Stomach (tissue), 9 donors: ENCODE data around the gene GTF2H1. TPM values are rescaled to one million over a fixed set of nuclear protein-coding genes. Genes with fewer than 3 reads are reported as not detected.

Experiments used
- DNase-seq, 2 donors: peaks; one replicate each; pipeline versions ENCODE4 v3.0.0 to v3.0.0-alpha.2; 2013 to 2019
- H3K27ac ChIP-seq, 5 donors: fragments of 200-600 bp in 4 of 5; sonication (generic) in 4 of 5; one replicate each; pipeline ENCODE4 v1.5.1; 2013 to 2019; ENCODE audit warnings: mild to moderate bottlenecking in 1 of 5, moderate library complexity in 1 of 5
- H3K27me3 ChIP-seq, 3 donors: fragments of 200-600 bp; sonication (generic); one replicate each; pipeline ENCODE4 v1.5.1; 2017 to 2019; ENCODE audit warnings: mixed run types in 1 of 3
- H3K36me3 ChIP-seq, 4 donors: fragments of 200-600 bp; sonication (generic); 1 replicate in 3 of 4; 2 replicates in 1 of 4; pipeline ENCODE4 v1.5.1; 2016 to 2019
- H3K4me1 ChIP-seq, 4 donors: fragments of 200-600 bp; sonication (generic); one replicate each; pipeline ENCODE4 v1.5.1; 2016 to 2019
- H3K4me3 ChIP-seq, 4 donors: fragments of 200-600 bp; sonication (generic) in 3 of 4; one replicate each; pipeline ENCODE4 v1.5.1; 2016 to 2019; ENCODE audit warnings: mild to moderate bottlenecking in 1 of 4
- H3K9me3 ChIP-seq, 4 donors: fragments of 200-600 bp; sonication (generic); one replicate each; pipeline ENCODE4 v1.5.1; 2016 to 2019
- CTCF ChIP-seq, 7 experiments: fragments of 450-650 bp in 4 of 7; fragments of 200-600 bp in 3 of 7; sonication (generic) in 3 of 7; IDR thresholded peaks; one replicate each; pipeline ENCODE4 v1.5.1; 2016 to 2019; ENCODE audit warnings: antibody characterized with exemption in 7 of 7, control low read depth in 2 of 7, mild to moderate bottlenecking in 1 of 7
- EP300 ChIP-seq: sonication (generic); formaldehyde crosslinking; IDR thresholded peaks from one replicate; pipeline ENCODE4 v1.6.1; 2017; ENCODE audit warnings: antibody characterized with exemption
- POLR2A ChIP-seq, 4 donors: fragments of 450-650 bp; IDR thresholded peaks; one replicate each; pipeline ENCODE4 v1.6.1; 2016; ENCODE audit warnings: antibody characterized with exemption in 4 of 4, control low read depth in 2 of 4, mild to moderate bottlenecking in 1 of 4, moderate library complexity in 1 of 4
- POLR2AphosphoS5 ChIP-seq, 3 donors: sonication (generic); formaldehyde crosslinking; IDR thresholded peaks; one replicate each; pipeline ENCODE4 v1.6.1; 2016; ENCODE audit warnings: antibody characterized with exemption in 3 of 3
- WGBS, 5 donors: extraction: QIAGEN DNeasy Blood & Tissue Kit in 3 of 5; methylation state at CpG; one replicate each; pipeline versions ENCODE4 v1.1.5 to v1.1.7; 2013 to 2018; 5-methylcytosine and 5-hydroxymethylcytosine counted together
- intact Hi-C: fragments of 100-400 bp; cut with DNase I; formaldehyde crosslinking; loops from one replicate; pipeline ENCODE4 v1.15.1; 2023; ENCODE audit warnings: low total_unique reads
- polyA plus RNA-seq, 3 donors: library from polyadenylated mRNA; stranded (reverse); fragments of 200-250 nt; gene quantifications; one replicate each; pipeline ENCODE4 v1.2.3, GENCODE V29; 2013
- total RNA-seq, 5 donors: library from RNA; depleted of rRNA; stranded (reverse); fragments of >200 nt; gene quantifications; one replicate each; pipeline versions ENCODE4 v1.1.0 to v1.2.3, GENCODE V29; 2014 to 2016
- donor health status: healthy with polysubstance abuse.
- donor health status: Bipolar disorder and iron deficiency.
- donor health status: healthy.

Gene GTF2H1
- total and polyA plus RNA-seq, 8 donors: 7.8 to 76.4 (median 34.6) TPM

GRCh38 chr11:18315893-18316292 lies 6.5 kb upstream of the GTF2H1 start:
- no peak for DNase-seq
- TF ChIP-seq POLR2A (IDR thresholded peaks at IDR 0.05): no peak
- no peak for TF ChIP-seq POLR2AphosphoS5 (IDR thresholded peaks at IDR 0.05)
- no peak for TF ChIP-seq EP300
- TF ChIP-seq CTCF (IDR thresholded peaks at IDR 0.05): no peak
- intact Hi-C loops: no loop called here
- Histone ChIP-seq H3K4me3 (no peak overlapping the region), H3K27me3 (no peaks in the 10 kb centered on the region), H3K4me1 (peaks cover 12 to 49% (median 26%) of the 10 kb centered on the region in 4 donors), H3K9me3 (no peaks in the 10 kb centered on the region), H3K36me3 (peaks cover 3 to 14% (median 11%) of the 10 kb centered on the region in 4 donors), H3K27ac (no peak overlapping the region)
- 94 to 100% (median 96%) methylated on average over 2 of the region's 2 CpGs for WGBS, 5 donors

- H3K9me3 ChIP-seq: no peaks in the 10 kb centered on the region
- H3K27ac ChIP-seq: no peak overlapping the region
- no peak overlapping the region for H3K4me3 ChIP-seq
- H3K27me3 ChIP-seq: no peaks in the 10 kb centered on the region
- peaks cover 12 to 38% (median 26%) of the 10 kb centered on the region in 4 donors for H3K4me1 ChIP-seq
- DNase-seq: no peak
- peaks cover 0 to 6% (median 3%) of the 10 kb centered on the region in 4 donors for H3K36me3 ChIP-seq
- intact Hi-C loops: no loop called here
- 87 to 98% (median 96%) methylated on average over 4 of the region's 4 CpGs for WGBS, 5 donors
- TF ChIP-seq POLR2AphosphoS5 (IDR thresholded peaks at IDR 0.05) (no peak), CTCF (IDR thresholded peaks at IDR 0.05) (no peak), EP300 (no peak), POLR2A (IDR thresholded peaks at IDR 0.05) (no peak)
These were observed 4.8 kb upstream of the GTF2H1 start for GRCh38 chr11:18317551-18317950.

GRCh38 chr11:18319914-18320313 lies 2.5 kb upstream of the GTF2H1 start:
- no peak overlapping the region for H3K4me3 ChIP-seq

GRCh38 chr11:18320617-18321016 lies 1.8 kb upstream of the GTF2H1 start:
- Histone ChIP-seq H3K27me3 (no peaks in the 10 kb centered on the region), H3K9me3 (no peaks in the 10 kb centered on the region), H3K4me1 (peaks cover 34 to 56% (median 43%) of the 10 kb centered on the region in 4 donors), H3K4me3 (no peak overlapping the region), H3K36me3 (peaks cover 0 to 8% (median 6%) of the 10 kb centered on the region in 4 donors), H3K27ac (no peak overlapping the region)
- no peak for DNase-seq
- TF ChIP-seq EP300 (no peak), POLR2A (IDR thresholded peaks at IDR 0.05) (no peak), POLR2AphosphoS5 (IDR thresholded peaks at IDR 0.05) (no peak), CTCF (IDR thresholded peaks at IDR 0.05) (no peak)
- intact Hi-C loops: loop anchor here (10.0 kb wide), 1 partner anchor 54 kb away; no protein-coding TSS in a partner anchor

More at GRCh38 chr11:18319914-18320313, 2.5 kb upstream of the GTF2H1 start:
- no peak for DNase-seq
- no peaks in the 10 kb centered on the region for H3K9me3 ChIP-seq
- intact Hi-C loops: loop anchor here (10.0 kb wide), 1 partner anchor 55 kb away; no protein-coding TSS in a partner anchor
- no peak for TF ChIP-seq POLR2A (IDR thresholded peaks at IDR 0.05)
- peaks cover 0 to 6% (median 4%) of the 10 kb centered on the region in 4 donors for H3K36me3 ChIP-seq
- H3K4me1 ChIP-seq: peaks cover 30 to 49% (median 39%) of the 10 kb centered on the region in 4 donors
- H3K27me3 ChIP-seq: no peaks in the 10 kb centered on the region
- peak overlapping the region in 1 of 5 donors; percentile 0 for H3K27ac ChIP-seq
- 60 to 70% (median 66%) methylated on average over 3 of the region's 3 CpGs for WGBS, 5 donors

- Histone ChIP-seq H3K9me3 (no peaks in the 10 kb centered on the region), H3K36me3 (peaks cover 0 to 15% (median 11%) of the 10 kb centered on the region in 4 donors), H3K27me3 (no peaks in the 10 kb centered on the region), H3K27ac (peak overlapping the region; percentile 91 to 99 (median 96)), H3K4me1 (peaks cover 34 to 65% (median 46%) of the 10 kb centered on the region in 4 donors), H3K4me3 (peak overlapping the region; percentile 80 to 90 (median 84))
- DNase-seq: no peak
- 3 to 4% (median 4%) methylated on average over 4 of the region's 4 CpGs for WGBS, 5 donors
- intact Hi-C loops: loop anchor here (10.0 kb wide), 1 partner anchor 53 kb away; no protein-coding TSS in a partner anchor
- TF ChIP-seq CTCF (IDR thresholded peaks at IDR 0.05) (no peak), EP300 (no peak), POLR2A (IDR thresholded peaks at IDR 0.05) (no peak), POLR2AphosphoS5 (IDR thresholded peaks at IDR 0.05) (no peak)
These were observed 794 bp upstream of the GTF2H1 start for GRCh38 chr11:18321578-18321968.
